ENCODE results near the gene HPGD. TPM values are rescaled to one million over a fixed set of nuclear protein-coding genes. Genes with fewer than 3 reads are reported as not detected.

HPGD gene
- total RNA-seq, 3 donors from 2014 or later (not counting 1 experiment from before 2014, with no cell fraction given), result 2.2 to 26.7 (median 12.0) TPM

GRCh38 chr4:174449944-174450785 is 72.1 kb downstream of the HPGD start:
- Histone ChIP-seq H3K9me3 (ENCODE audit: control insufficient read depth, insufficient read depth, low read length) (no peaks in the 10 kb centered on the region), H3K4me3 (ENCODE audit: low read length) (no peak overlapping the region), H3K27me3 (ENCODE audit: control insufficient read depth, insufficient read depth, low read length) (no peaks in the 10 kb centered on the region), H3K4me1 (ENCODE audit: control insufficient read depth, insufficient read depth, low read length) (no peaks in the 10 kb centered on the region), H3K36me3 (ENCODE audit: control insufficient read depth, insufficient read depth, low read length) (no peaks in the 10 kb centered on the region), H3K27ac (ENCODE audit: low read length) (no peak overlapping the region)
- no peak for ATAC-seq
- TF ChIP-seq CTCF (IDR thresholded peaks at IDR 0.05), result no peak
- peaks cover 0 to 4% of the 10 kb centered on the region in 2 donors for H3K27me3 Mint-ChIP-seq (ENCODE audit: low read depth in 2 of 2)
- no peak for DNase-seq
- intact Hi-C loops (cut with micrococcal nuclease), result no loop called here
- no peak overlapping the region for H3K4me3 Mint-ChIP-seq
- H3K36me3 Mint-ChIP-seq, result no peaks in the 10 kb centered on the region
- H3K27ac Mint-ChIP-seq, result no peak overlapping the region
- H3K4me1 Mint-ChIP-seq, result peaks cover 0 to 4% of the 10 kb centered on the region in 2 donors
- no peaks in the 10 kb centered on the region for H3K9me3 Mint-ChIP-seq
- WGBS (ENCODE audit: insufficient coverage), result 97% methylated on average over 2 of the region's 5 CpGs

GRCh38 chr4:174449152-174449551 is 73.1 kb downstream of the HPGD start:
- Mint-ChIP-seq H3K27me3 (ENCODE audit: low read depth in 2 of 2) (peaks cover 0 to 4% of the 10 kb centered on the region in 2 donors), H3K36me3 (no peaks in the 10 kb centered on the region), H3K4me3 (no peak overlapping the region), H3K9me3 (no peaks in the 10 kb centered on the region), H3K4me1 (peaks cover 0 to 4% of the 10 kb centered on the region in 2 donors), H3K27ac (no peak overlapping the region)
- DNase-seq (no peak), ATAC-seq (no peak)
- intact Hi-C loops (cut with micrococcal nuclease), result no loop called here
- no CpG with 5 or more reads among the region's 1 CpG for WGBS (ENCODE audit: insufficient coverage)
- H3K4me1 ChIP-seq (ENCODE audit: control insufficient read depth, insufficient read depth, low read length), result no peaks in the 10 kb centered on the region
- TF ChIP-seq CTCF (IDR thresholded peaks at IDR 0.05), result no peak
- H3K27me3 ChIP-seq (ENCODE audit: control insufficient read depth, insufficient read depth, low read length), result no peaks in the 10 kb centered on the region
- no peaks in the 10 kb centered on the region for H3K9me3 ChIP-seq (ENCODE audit: control insufficient read depth, insufficient read depth, low read length)
- no peak overlapping the region for H3K4me3 ChIP-seq (ENCODE audit: low read length)
- H3K36me3 ChIP-seq (ENCODE audit: control insufficient read depth, insufficient read depth, low read length), result no peaks in the 10 kb centered on the region
- H3K27ac ChIP-seq (ENCODE audit: low read length), result no peak overlapping the region

- H3K4me1 Mint-ChIP-seq, result peaks cover 0 to 4% of the 10 kb centered on the region in 2 donors
- H3K4me3 Mint-ChIP-seq, result no peak overlapping the region
- intact Hi-C loops (cut with micrococcal nuclease), result no loop called here
- H3K9me3 Mint-ChIP-seq, result no peaks in the 10 kb centered on the region
- Histone ChIP-seq H3K4me1 (ENCODE audit: control insufficient read depth, insufficient read depth, low read length) (no peaks in the 10 kb centered on the region), H3K9me3 (ENCODE audit: control insufficient read depth, insufficient read depth, low read length) (no peaks in the 10 kb centered on the region), H3K36me3 (ENCODE audit: control insufficient read depth, insufficient read depth, low read length) (no peaks in the 10 kb centered on the region), H3K27ac (ENCODE audit: low read length) (no peak overlapping the region), H3K27me3 (ENCODE audit: control insufficient read depth, insufficient read depth, low read length) (no peaks in the 10 kb centered on the region), H3K4me3 (ENCODE audit: low read length) (no peak overlapping the region)
- WGBS (ENCODE audit: insufficient coverage), result 0% methylated on average over 1 of the region's 1 CpG
- no peak overlapping the region for H3K27ac Mint-ChIP-seq
- ATAC-seq, result no peak
- H3K27me3 Mint-ChIP-seq (ENCODE audit: low read depth in 2 of 2), result peaks cover 0 to 6% of the 10 kb centered on the region in 2 donors
- DNase-seq, result no peak
- TF ChIP-seq CTCF (IDR thresholded peaks at IDR 0.05), result no peak
- H3K36me3 Mint-ChIP-seq, result no peaks in the 10 kb centered on the region
Observed at GRCh38 chr4:174444390-174444789, 77.9 kb downstream of the HPGD start.

Other genes starting within 250 kb of the HPGD start
- gene FBXO8, start 238.8 kb downstream of the HPGD start, total RNA-seq, result 10 to 100 TPM; 12.3 to 15.2 (median 14.8) TPM
- gene CEP44, start 238.6 kb downstream of the HPGD start, total RNA-seq, result 10 to 100 TPM; 21.7 to 25.2 (median 23.4) TPM